Measurements from ENCODE around the gene SNRPE.
"Not testable (repeated sequence)": the region's sequence is repeated elsewhere in the genome, so short reads cannot be mapped to it uniquely, and the experiment has no call there.

Gene SNRPE

GRCh38 chr1:203861379-203862184 is at the start of gene SNRPE:
Gene SNRPE, plus strand, starts transcription at chr1:203861599. Its CDS starts 61 bp downstream, at chr1:203861660.
- peak within 1 kb of the TSS; percentile 97 to 100 for H3K27ac Mint-ChIP-seq

GRCh38 chr1:203813581-203814341 is 47.6 kb upstream of the SNRPE start:
- Mint-ChIP-seq H3K27me3 (no peaks in the 10 kb centered on the region), H3K9me3 (no peaks in the 10 kb centered on the region), H3K27ac (no peak overlapping the region), H3K4me1 (peaks cover 22% of the 10 kb centered on the region), H3K4me3 (no peak overlapping the region)
- DNase-seq (no peak), ATAC-seq (no peak)

More at GRCh38 chr1:203861379-203862184, at the start of gene SNRPE:
- H3K27me3 Mint-ChIP-seq, result no peaks in the 10 kb centered on the region
- H3K4me3 Mint-ChIP-seq, result peak within 1 kb of the TSS; percentile 92 to 100
- ATAC-seq, result peak; percentile 97
- DNase-seq, result peak; percentile 95 to 98
- no peaks in the 10 kb centered on the region for H3K9me3 Mint-ChIP-seq
- peaks cover 38% of the 10 kb centered on the region for H3K4me1 Mint-ChIP-seq

GRCh38 chr1:203818399-203818798 is 43.0 kb upstream of the SNRPE start:
- Mint-ChIP-seq H3K27ac (peak overlapping the region; percentile 61 to 65), H3K4me3 (no peak overlapping the region), H3K9me3 (no peaks in the 10 kb centered on the region), H3K4me1 (peaks cover 15% of the 10 kb centered on the region), H3K27me3 (no peaks in the 10 kb centered on the region)
- DNase-seq (no peak), ATAC-seq (no peak)

- Mint-ChIP-seq H3K9me3 (no peaks in the 10 kb centered on the region), H3K27ac (no peak overlapping the region), H3K4me1 (peaks cover 16% of the 10 kb centered on the region), H3K27me3 (no peaks in the 10 kb centered on the region), H3K4me3 (no peak overlapping the region)
- no peak for ATAC-seq
- no peak for DNase-seq
These were observed 38.1 kb upstream of the SNRPE start for GRCh38 chr1:203823306-203823705.

GRCh38 chr1:203826175-203826574 is 35.2 kb upstream of the SNRPE start:
- no peak for ATAC-seq
- Mint-ChIP-seq H3K27ac (no peak overlapping the region), H3K4me1 (peaks cover 16% of the 10 kb centered on the region)

GRCh38 chr1:203828002-203828401 is 33.4 kb upstream of the SNRPE start:
- Mint-ChIP-seq H3K27me3 (no peaks in the 10 kb centered on the region), H3K4me1 (peaks cover 16% of the 10 kb centered on the region), H3K9me3 (no peaks in the 10 kb centered on the region), H3K27ac (no peak overlapping the region), H3K4me3 (no peak overlapping the region)
- DNase-seq (no peak), ATAC-seq (no peak)

More at GRCh38 chr1:203826175-203826574, 35.2 kb upstream of the SNRPE start:
- no peaks in the 10 kb centered on the region for H3K9me3 Mint-ChIP-seq
- H3K27me3 Mint-ChIP-seq, result no peaks in the 10 kb centered on the region
- DNase-seq, result no peak
- H3K4me3 Mint-ChIP-seq, result no peak overlapping the region

GRCh38 chr1:203828503-203828902 is 32.9 kb upstream of the SNRPE start:
- Mint-ChIP-seq H3K4me1 (peaks cover 13% of the 10 kb centered on the region), H3K9me3 (no peaks in the 10 kb centered on the region), H3K4me3 (no peak overlapping the region), H3K27ac (no peak overlapping the region), H3K27me3 (no peaks in the 10 kb centered on the region)
- no peak for DNase-seq
- ATAC-seq, result no peak

GRCh38 chr1:203829247-203829646 is 32.2 kb upstream of the SNRPE start:
- not testable (repeated sequence) for H3K27me3 Mint-ChIP-seq, H3K4me1 Mint-ChIP-seq, H3K9me3 Mint-ChIP-seq, ATAC-seq, H3K4me3 Mint-ChIP-seq, DNase-seq
- peak overlapping the region in 1 of 2 donors; percentile 49 for H3K27ac Mint-ChIP-seq

- Mint-ChIP-seq H3K4me1 (peaks cover 7% of the 10 kb centered on the region), H3K4me3 (no peak overlapping the region), H3K9me3 (no peaks in the 10 kb centered on the region), H3K27ac (no peak overlapping the region), H3K27me3 (no peaks in the 10 kb centered on the region)
- ATAC-seq, result no peak
- no peak for DNase-seq
These were observed 25.9 kb upstream of the SNRPE start for GRCh38 chr1:203835476-203835875.

- no peaks in the 10 kb centered on the region for H3K27me3 Mint-ChIP-seq
- H3K9me3 Mint-ChIP-seq, result no peaks in the 10 kb centered on the region
- no peak overlapping the region for H3K4me3 Mint-ChIP-seq
- H3K27ac Mint-ChIP-seq, result no peak overlapping the region
- peaks cover 7% of the 10 kb centered on the region for H3K4me1 Mint-ChIP-seq
- no peak for DNase-seq
- no peak for ATAC-seq
These were observed 22.3 kb upstream of the SNRPE start for GRCh38 chr1:203839081-203839480.

GRCh38 chr1:203840208-203840808 is 21.1 kb upstream of the SNRPE start:
- no peak overlapping the region for H3K4me3 Mint-ChIP-seq
- H3K4me1 Mint-ChIP-seq, result peaks cover 7% of the 10 kb centered on the region
- peak overlapping the region in 1 of 2 donors; percentile 27 for H3K27ac Mint-ChIP-seq
- H3K9me3 Mint-ChIP-seq, result no peaks in the 10 kb centered on the region
- no peak for DNase-seq
- no peaks in the 10 kb centered on the region for H3K27me3 Mint-ChIP-seq
- ATAC-seq, result no peak

- ATAC-seq (no peak), DNase-seq (no peak)
- Mint-ChIP-seq H3K27ac (no peak overlapping the region), H3K9me3 (no peaks in the 10 kb centered on the region), H3K27me3 (no peaks in the 10 kb centered on the region), H3K4me3 (no peak overlapping the region), H3K4me1 (peaks cover 7% of the 10 kb centered on the region)
These were observed 18.9 kb upstream of the SNRPE start for GRCh38 chr1:203842559-203842876.

GRCh38 chr1:203843435-203843834 is 18.0 kb upstream of the SNRPE start:
- no peak overlapping the region for H3K27ac Mint-ChIP-seq

GRCh38 chr1:203853112-203853511 is 8.3 kb upstream of the SNRPE start:
- H3K4me1 Mint-ChIP-seq, ATAC-seq, DNase-seq, H3K9me3 Mint-ChIP-seq, H3K27ac Mint-ChIP-seq, H3K4me3 Mint-ChIP-seq, H3K27me3 Mint-ChIP-seq: not testable (repeated sequence)

More at GRCh38 chr1:203843435-203843834, 18.0 kb upstream of the SNRPE start:
- Mint-ChIP-seq H3K4me1 (no peaks in the 10 kb centered on the region), H3K4me3 (no peak overlapping the region), H3K9me3 (no peaks in the 10 kb centered on the region), H3K27me3 (no peaks in the 10 kb centered on the region)
- no peak for ATAC-seq
- DNase-seq, result no peak

- ATAC-seq, result no peak
- no peak for DNase-seq
- Mint-ChIP-seq H3K4me1 (peaks cover 20% of the 10 kb centered on the region), H3K27ac (no peak overlapping the region), H3K27me3 (no peaks in the 10 kb centered on the region), H3K4me3 (no peak overlapping the region), H3K9me3 (no peaks in the 10 kb centered on the region)
These were observed 3.3 kb upstream of the SNRPE start for GRCh38 chr1:203858055-203858454.

GRCh38 chr1:203858975-203859374 is 2.4 kb upstream of the SNRPE start:
- no peak for DNase-seq

More at GRCh38 chr1:203858975-203859374, 2.4 kb upstream of the SNRPE start:
- Mint-ChIP-seq H3K4me3 (no peak overlapping the region), H3K27ac (peak overlapping the region in 1 of 2 donors; percentile 83), H3K27me3 (no peaks in the 10 kb centered on the region), H3K4me1 (peaks cover 29% of the 10 kb centered on the region), H3K9me3 (no peaks in the 10 kb centered on the region)
- no peak for ATAC-seq
